Measurements from ENCODE around the gene DOCK6. TPM values are rescaled to one million over a fixed set of nuclear protein-coding genes. Genes with fewer than 3 reads are reported as not detected.
A peak's percentile ranks its signal among the peaks of the same experiment; 100 is the strongest.

The DOCK6 gene
- total RNA-seq, 2 experiments from 2014 or later: 24.1 to 74.6 TPM

DNA sequence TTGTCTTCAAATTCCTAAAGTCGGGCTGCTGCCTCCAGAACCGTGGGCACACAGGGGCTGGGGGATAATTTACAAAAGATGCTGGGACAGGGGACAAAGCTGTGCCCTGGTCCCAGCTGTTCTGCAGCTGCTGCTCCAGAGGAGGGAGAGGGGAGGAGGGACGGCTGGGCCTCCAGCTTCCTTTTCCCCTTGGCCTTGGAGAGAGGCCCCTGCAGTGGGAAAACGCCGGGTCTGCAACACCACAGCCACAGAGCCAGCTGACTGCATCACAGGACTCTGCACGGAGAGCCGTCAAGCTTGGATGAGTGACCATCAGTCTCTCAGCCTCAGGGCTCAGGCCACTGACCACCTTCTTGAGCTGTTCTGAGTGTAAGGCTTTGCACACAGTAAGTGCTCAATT lies 6.1 kb downstream of the DOCK6 start:
- H3K9me3 ChIP-seq (ENCODE audit: low read length): no peaks in the 10 kb centered on the region
- DNase-seq (ENCODE audit: low spot score): no peak
- no peaks in the 10 kb centered on the region for H3K36me3 ChIP-seq (ENCODE audit: insufficient read depth, low read length)
- CTCF ChIA-PET (ENCODE audit: unreplicated experiment): interaction anchor here (0.5 kb wide), 2 partner anchors 196 to 414 kb away, joined by 3 read pairs; no protein-coding TSS in a partner anchor
- no peak overlapping the region for H3K27ac ChIP-seq (ENCODE audit: low read depth, low read length, poor library complexity, severe bottlenecking)
- POLR2A ChIA-PET: interaction anchor here (0.9 kb wide), 1 partner anchor 67 kb away, joined by 4 read pairs; no protein-coding TSS in a partner anchor
- H3K9me2 ChIP-seq (ENCODE audit: insufficient read depth, low read length): no peaks in the 10 kb centered on the region
- H3K4me3 ChIP-seq (ENCODE audit: low read depth, low read length, poor library complexity, severe bottlenecking): no peak overlapping the region
- no peaks in the 10 kb centered on the region for H4K20me1 ChIP-seq (ENCODE audit: insufficient read depth, low read length)
- H3K4me1 ChIP-seq (ENCODE audit: insufficient read depth, low read length, poor library complexity, severe bottlenecking): peaks cover under 1% of the 10 kb centered on the region
- no peak overlapping the region for H3K4me2 ChIP-seq (ENCODE audit: low read length)
- no peak overlapping the region for H2AFZ ChIP-seq (ENCODE audit: low read length)
- TF ChIP-seq, protein P1, sequence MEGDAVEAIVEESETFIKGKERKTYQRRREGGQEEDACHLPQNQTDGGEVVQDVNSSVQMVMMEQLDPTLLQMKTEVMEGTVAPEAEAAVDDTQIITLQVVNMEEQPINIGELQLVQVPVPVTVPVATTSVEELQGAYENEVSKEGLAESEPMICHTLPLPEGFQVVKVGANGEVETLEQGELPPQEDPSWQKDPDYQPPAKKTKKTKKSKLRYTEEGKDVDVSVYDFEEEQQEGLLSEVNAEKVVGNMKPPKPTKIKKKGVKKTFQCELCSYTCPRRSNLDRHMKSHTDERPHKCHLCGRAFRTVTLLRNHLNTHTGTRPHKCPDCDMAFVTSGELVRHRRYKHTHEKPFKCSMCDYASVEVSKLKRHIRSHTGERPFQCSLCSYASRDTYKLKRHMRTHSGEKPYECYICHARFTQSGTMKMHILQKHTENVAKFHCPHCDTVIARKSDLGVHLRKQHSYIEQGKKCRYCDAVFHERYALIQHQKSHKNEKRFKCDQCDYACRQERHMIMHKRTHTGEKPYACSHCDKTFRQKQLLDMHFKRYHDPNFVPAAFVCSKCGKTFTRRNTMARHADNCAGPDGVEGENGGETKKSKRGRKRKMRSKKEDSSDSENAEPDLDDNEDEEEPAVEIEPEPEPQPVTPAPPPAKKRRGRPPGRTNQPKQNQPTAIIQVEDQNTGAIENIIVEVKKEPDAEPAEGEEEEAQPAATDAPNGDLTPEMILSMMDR (conservative IDR thresholded peaks at IDR 0.05; ENCODE audit: low read length): no peak
- TF ChIP-seq EZH2phosphoT487 (IDR thresholded peaks at IDR 0.05; ENCODE audit: borderline replicate concordance, low read depth, low read length): no peak
- no TSS peak for BruUV-seq (replicated peaks)
- intact Hi-C loops (cut with micrococcal nuclease; ENCODE audit: unreplicated experiment): no loop called here
- no peaks in the 10 kb centered on the region for H3K79me2 ChIP-seq (ENCODE audit: insufficient read depth, low read depth, low read length)

DNA sequence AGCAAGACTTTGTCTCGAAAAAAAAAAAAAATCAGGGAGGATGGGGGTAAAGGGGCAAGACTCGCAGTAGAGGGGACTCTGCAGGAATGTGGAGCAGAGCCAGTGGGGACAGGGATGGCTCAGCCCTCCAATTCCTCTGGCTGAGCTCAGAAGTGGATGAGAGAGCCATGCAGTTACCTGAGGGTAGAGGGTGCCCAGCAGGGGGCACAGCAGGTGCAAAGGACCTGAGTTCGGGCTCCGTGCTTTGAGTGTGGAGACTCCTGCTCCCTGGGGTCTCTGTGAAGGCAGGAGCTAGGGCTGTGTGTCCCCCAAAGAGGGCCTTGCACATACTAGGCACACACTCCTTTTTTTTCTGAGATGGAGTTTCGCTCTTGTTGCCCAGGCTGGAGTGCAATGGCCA lies 7.7 kb downstream of the DOCK6 start:
- ChIA-PET POLR2A (no interaction called here), CTCF (ENCODE audit: unreplicated experiment) (interaction anchor here (0.5 kb wide), 1 partner anchor 35 kb away, joined by 3 read pairs; no protein-coding TSS in a partner anchor)

More for the DNA sequence above, 7.7 kb downstream of the DOCK6 start:
- Histone ChIP-seq H3K4me2 (ENCODE audit: low read length) (no peak overlapping the region), H3K27ac (ENCODE audit: low read depth, low read length, poor library complexity, severe bottlenecking) (no peak overlapping the region), H3K79me2 (ENCODE audit: insufficient read depth, low read depth, low read length) (no peaks in the 10 kb centered on the region), H3K4me3 (ENCODE audit: low read depth, low read length, poor library complexity, severe bottlenecking) (no peak overlapping the region), H3K9me2 (ENCODE audit: insufficient read depth, low read length) (no peaks in the 10 kb centered on the region), H3K9me3 (ENCODE audit: low read length) (no peaks in the 10 kb centered on the region), H3K36me3 (ENCODE audit: insufficient read depth, low read length) (no peaks in the 10 kb centered on the region), H4K20me1 (ENCODE audit: insufficient read depth, low read length) (no peaks in the 10 kb centered on the region), H2AFZ (ENCODE audit: low read length) (no peak overlapping the region), H3K4me1 (ENCODE audit: insufficient read depth, low read length, poor library complexity, severe bottlenecking) (no peaks in the 10 kb centered on the region)
- DNase-seq (ENCODE audit: low spot score): no peak
- TF ChIP-seq, protein P1 (conservative IDR thresholded peaks at IDR 0.05; ENCODE audit: low read length): peak; percentile 62
- TF ChIP-seq EZH2phosphoT487 (IDR thresholded peaks at IDR 0.05; ENCODE audit: borderline replicate concordance, low read depth, low read length): no peak
- no TSS peak for BruUV-seq (replicated peaks)
- intact Hi-C loops (cut with micrococcal nuclease; ENCODE audit: unreplicated experiment): no loop called here
